Body of pancreas (tissue), 4 donors: ENCODE measurements around the gene ATP10A. TPM values are rescaled to one million over a fixed set of nuclear protein-coding genes. Genes with fewer than 3 reads are reported as not detected.

Experiments
- ATAC-seq: fragments of 150-250 bp; one replicate; pipeline ENCODE4 v1.9.1; 2016
- DNase-seq, 4 donors: peaks; one replicate each; pipeline ENCODE4 v3.0.0-alpha.2; 2019
- H3K27ac ChIP-seq, 4 donors: fragments of 200-600 bp; sonication (generic); 1 replicate in 3 of 4; 2 replicates in 1 of 4; pipeline versions ENCODE4 v1.5.1 to v1.6.1; 2016 to 2019; ENCODE audit warnings: mild to moderate bottlenecking in 1 of 4, mixed read lengths in 1 of 4, moderate library complexity in 1 of 4
- H3K27me3 ChIP-seq, 2 donors: fragments of 200-600 bp; sonication (generic); one replicate each; pipeline ENCODE4 v1.6.0; 2016; ENCODE audit warnings: mild to moderate bottlenecking in 1 of 2
- H3K36me3 ChIP-seq, 2 donors: fragments of 200-600 bp; sonication (generic); replicated peaks in 1 of 2; 2 replicates each; pipeline ENCODE4 v1.5.1; 2016; ENCODE audit warnings: low read depth in 2 of 2; ENCODE audit not compliant: insufficient read depth in 1 of 2
- H3K4me1 ChIP-seq: fragments of 200-600 bp; sonication (generic); one replicate; pipeline ENCODE4 v1.6.0; 2016
- H3K4me3 ChIP-seq, 2 donors: fragments of 200-600 bp; sonication (generic); 1 replicate in 1 of 2; 2 replicates in 1 of 2; pipeline ENCODE4 v1.5.1; 2016 to 2019
- H3K9me3 ChIP-seq, 3 donors: fragments of 200-600 bp; sonication (generic); 1 replicate in 2 of 3; 2 replicates in 1 of 3; pipeline ENCODE4 v1.5.1; 2016
- CTCF ChIP-seq, 7 experiments: fragments of 450-650 bp in 4 of 7; fragments of 200-600 bp in 3 of 7; sonication (generic) in 3 of 7; IDR thresholded peaks; one replicate each; pipeline ENCODE4 v1.5.1; 2016 to 2019; ENCODE audit warnings: antibody characterized with exemption in 7 of 7
- POLR2A ChIP-seq, 3 donors: fragments of 450-650 bp; IDR thresholded peaks; one replicate each; pipeline ENCODE4 v1.6.1; 2016; ENCODE audit warnings: antibody characterized with exemption in 3 of 3, mild to moderate bottlenecking in 2 of 3
- WGBS, 2 donors: methylation state at CpG; one replicate each; pipeline ENCODE4 v1.1.5; 2017; 5-methylcytosine and 5-hydroxymethylcytosine counted together
- intact Hi-C: fragments of 100-400 bp; cut with DNase I; formaldehyde crosslinking; loops from one replicate; pipeline ENCODE4 v1.15.1; 2023
- total RNA-seq, 2 donors: library from RNA; depleted of rRNA; stranded (reverse); fragments of >200 nt; gene quantifications; one replicate each; pipeline ENCODE4 v1.1.0, GENCODE V29; 2016

Gene ATP10A
- total RNA-seq, 2 donors from 2014 or later: 1.3 to 2.0 TPM

GRCh38 chr15:25701721-25702465 lies 161.2 kb downstream of the ATP10A start:
- no peaks in the 10 kb centered on the region for H3K27me3 ChIP-seq
- H3K4me1 ChIP-seq: no peaks in the 10 kb centered on the region
- intact Hi-C loops: no loop called here
- no peak for ATAC-seq
- no peak overlapping the region for H3K27ac ChIP-seq
- no peaks in the 10 kb centered on the region for H3K9me3 ChIP-seq
- WGBS, 2 donors: 81 to 86% methylated on average over 16 to 19 of the region's 19 CpGs
- DNase-seq: peak in 1 of 4 donors; percentile 1
- no peak overlapping the region for H3K4me3 ChIP-seq
- TF ChIP-seq CTCF (IDR thresholded peaks at IDR 0.05) (no peak), POLR2A (IDR thresholded peaks at IDR 0.05) (no peak)
- no peaks in the 10 kb centered on the region for H3K36me3 ChIP-seq

- Histone ChIP-seq H3K4me1 (no peaks in the 10 kb centered on the region), H3K27me3 (no peaks in the 10 kb centered on the region), H3K4me3 (no peak overlapping the region), H3K36me3 (no peaks in the 10 kb centered on the region), H3K9me3 (no peaks in the 10 kb centered on the region), H3K27ac (no peak overlapping the region)
- no peak for ATAC-seq
- intact Hi-C loops: no loop called here
- 65 to 73% methylated on average over 7 of the region's 7 CpGs for WGBS, 2 donors
- peak in 1 of 4 donors; percentile 1 for DNase-seq
- TF ChIP-seq CTCF (IDR thresholded peaks at IDR 0.05) (no peak), POLR2A (IDR thresholded peaks at IDR 0.05) (no peak)
These were observed 162.2 kb downstream of the ATP10A start for GRCh38 chr15:25700916-25701315.

- no peak overlapping the region for H3K4me3 ChIP-seq
- TF ChIP-seq POLR2A (IDR thresholded peaks at IDR 0.05) (no peak), CTCF (IDR thresholded peaks at IDR 0.05) (no peak)
- no peaks in the 10 kb centered on the region for H3K4me1 ChIP-seq
- H3K9me3 ChIP-seq: no peaks in the 10 kb centered on the region
- no peaks in the 10 kb centered on the region for H3K36me3 ChIP-seq
- DNase-seq (no peak), ATAC-seq (no peak)
- intact Hi-C loops: no loop called here
- H3K27ac ChIP-seq: no peak overlapping the region
- WGBS, 2 donors: 70 to 79% methylated on average over 1 of the region's 1 CpG
- no peaks in the 10 kb centered on the region for H3K27me3 ChIP-seq
These were observed 165.5 kb downstream of the ATP10A start for GRCh38 chr15:25697586-25697985.

GRCh38 chr15:25695875-25696760 lies 167.0 kb downstream of the ATP10A start:
- DNase-seq (no peak), ATAC-seq (no peak)
- H3K4me1 ChIP-seq: no peaks in the 10 kb centered on the region
- no peaks in the 10 kb centered on the region for H3K27me3 ChIP-seq
- 61 to 67% methylated on average over 16 to 17 of the region's 17 CpGs for WGBS, 2 donors
- H3K36me3 ChIP-seq: no peaks in the 10 kb centered on the region
- no peak overlapping the region for H3K27ac ChIP-seq
- no peaks in the 10 kb centered on the region for H3K9me3 ChIP-seq
- TF ChIP-seq POLR2A (IDR thresholded peaks at IDR 0.05) (no peak), CTCF (IDR thresholded peaks at IDR 0.05) (no peak)
- H3K4me3 ChIP-seq: no peak overlapping the region
- intact Hi-C loops: no loop called here
